Nephron progenitor cell (in vitro differentiated cells): Measurements from ENCODE around the gene RPS15.

ENCODE experiments used
- DNase-seq: peaks from one replicate; pipeline ENCODE4 v3.0.0; 2021
- H3K27ac Mint-ChIP-seq: 2 replicates; pipeline ENCODE4 v1.8.0; 2021; ENCODE audit warnings: mild to moderate bottlenecking, moderate library complexity, mixed read lengths
- H3K27me3 Mint-ChIP-seq: 2 replicates; pipeline ENCODE4 v1.8.0; 2021; ENCODE audit warnings: mild to moderate bottlenecking, low read depth, mixed read lengths; ENCODE audit not compliant: poor library complexity
- H3K36me3 Mint-ChIP-seq: 2 replicates; pipeline ENCODE4 v1.8.0; 2021; ENCODE audit warnings: low read depth, mixed read lengths
- H3K4me1 Mint-ChIP-seq: 2 replicates; pipeline ENCODE4 v1.8.0; 2021; ENCODE audit warnings: mixed read lengths
- H3K4me3 Mint-ChIP-seq: 2 replicates; pipeline ENCODE4 v1.8.0; 2021; ENCODE audit warnings: mild to moderate bottlenecking, moderate library complexity, mixed read lengths
- H3K9me3 Mint-ChIP-seq: 2 replicates; pipeline ENCODE4 v1.8.0; 2021; ENCODE audit warnings: mild to moderate bottlenecking, moderate library complexity, mixed read lengths
- TF ChIP-seq, protein P1 (sequence below): fragments of 200-600 bp; sonication (generic); IDR thresholded peaks from 2 replicates; pipeline ENCODE4 v1.5.0; 2021; ENCODE audit warnings: antibody characterized with exemption

RPS15 gene

DNA sequence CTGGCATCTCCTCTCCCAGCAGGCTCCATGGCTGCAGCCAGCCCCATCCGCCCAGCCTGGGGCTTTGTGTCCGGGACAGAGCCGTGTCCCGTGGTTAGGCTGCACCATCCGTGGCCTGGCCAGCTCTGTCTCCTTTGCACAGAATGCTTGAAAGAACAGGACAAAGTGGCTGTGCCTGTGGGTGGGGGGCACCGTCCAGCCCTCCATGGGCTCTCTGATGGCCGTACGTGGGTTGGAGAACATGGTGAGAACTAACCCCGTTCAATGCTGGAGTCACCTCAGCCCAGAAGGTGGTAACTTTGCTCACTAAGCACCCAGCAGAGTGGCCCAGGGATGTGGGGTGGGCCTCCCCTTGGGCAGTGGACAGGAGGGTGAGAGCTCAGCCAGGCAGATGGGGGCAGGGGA is 2.8 kb downstream of the RPS15 start:
- DNase-seq: no peak
- Mint-ChIP-seq H3K4me3 (peak overlapping the region; percentile 97), H3K27me3 (peaks cover 24% of the 10 kb centered on the region), H3K36me3 (peaks cover 24% of the 10 kb centered on the region), H3K27ac (no peak overlapping the region), H3K9me3 (no peaks in the 10 kb centered on the region), H3K4me1 (peaks cover 37% of the 10 kb centered on the region)
- TF ChIP-seq, protein P1, sequence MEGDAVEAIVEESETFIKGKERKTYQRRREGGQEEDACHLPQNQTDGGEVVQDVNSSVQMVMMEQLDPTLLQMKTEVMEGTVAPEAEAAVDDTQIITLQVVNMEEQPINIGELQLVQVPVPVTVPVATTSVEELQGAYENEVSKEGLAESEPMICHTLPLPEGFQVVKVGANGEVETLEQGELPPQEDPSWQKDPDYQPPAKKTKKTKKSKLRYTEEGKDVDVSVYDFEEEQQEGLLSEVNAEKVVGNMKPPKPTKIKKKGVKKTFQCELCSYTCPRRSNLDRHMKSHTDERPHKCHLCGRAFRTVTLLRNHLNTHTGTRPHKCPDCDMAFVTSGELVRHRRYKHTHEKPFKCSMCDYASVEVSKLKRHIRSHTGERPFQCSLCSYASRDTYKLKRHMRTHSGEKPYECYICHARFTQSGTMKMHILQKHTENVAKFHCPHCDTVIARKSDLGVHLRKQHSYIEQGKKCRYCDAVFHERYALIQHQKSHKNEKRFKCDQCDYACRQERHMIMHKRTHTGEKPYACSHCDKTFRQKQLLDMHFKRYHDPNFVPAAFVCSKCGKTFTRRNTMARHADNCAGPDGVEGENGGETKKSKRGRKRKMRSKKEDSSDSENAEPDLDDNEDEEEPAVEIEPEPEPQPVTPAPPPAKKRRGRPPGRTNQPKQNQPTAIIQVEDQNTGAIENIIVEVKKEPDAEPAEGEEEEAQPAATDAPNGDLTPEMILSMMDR: no peak

- DNase-seq: no peak
- Mint-ChIP-seq H3K4me3 (peak overlapping the region; percentile 18), H3K27me3 (peaks cover 28% of the 10 kb centered on the region), H3K36me3 (peaks cover 24% of the 10 kb centered on the region), H3K9me3 (no peaks in the 10 kb centered on the region), H3K4me1 (peaks cover 32% of the 10 kb centered on the region), H3K27ac (no peak overlapping the region)
- TF ChIP-seq, protein P1: no peak
These were observed 3.7 kb downstream of the RPS15 start for GRCh38 chr19:1441677-1442438.

- Mint-ChIP-seq H3K4me3 (peak overlapping the region; percentile 58), H3K9me3 (no peaks in the 10 kb centered on the region)
- TF ChIP-seq, protein P1: peak; percentile 90
These were observed 7.2 kb downstream of the RPS15 start for GRCh38 chr19:1445185-1445931.

GRCh38 chr19:1445932-1446712 is 7.9 kb downstream of the RPS15 start:
- H3K27ac Mint-ChIP-seq: no peak overlapping the region
- H3K27me3 Mint-ChIP-seq: peaks cover 70% of the 10 kb centered on the region
- peak overlapping the region; percentile 11 for H3K4me3 Mint-ChIP-seq
- no peaks in the 10 kb centered on the region for H3K9me3 Mint-ChIP-seq
- peaks cover 15% of the 10 kb centered on the region for H3K4me1 Mint-ChIP-seq
- peak; percentile 77 for DNase-seq
- TF ChIP-seq, protein P1: no peak
- H3K36me3 Mint-ChIP-seq: peaks cover 18% of the 10 kb centered on the region

More at GRCh38 chr19:1445185-1445931, 7.2 kb downstream of the RPS15 start:
- peaks cover 24% of the 10 kb centered on the region for H3K36me3 Mint-ChIP-seq
- peaks cover 17% of the 10 kb centered on the region for H3K4me1 Mint-ChIP-seq
- H3K27me3 Mint-ChIP-seq: peaks cover 63% of the 10 kb centered on the region
- peak; percentile 85 for DNase-seq
- H3K27ac Mint-ChIP-seq: no peak overlapping the region

GRCh38 chr19:1446713-1447481 is 8.7 kb downstream of the RPS15 start:
- H3K36me3 Mint-ChIP-seq: peaks cover 11% of the 10 kb centered on the region
- peaks cover 78% of the 10 kb centered on the region for H3K27me3 Mint-ChIP-seq
- peak overlapping the region; percentile 64 for H3K4me3 Mint-ChIP-seq
- peak; percentile 78 for DNase-seq
- no peaks in the 10 kb centered on the region for H3K9me3 Mint-ChIP-seq
- TF ChIP-seq, protein P1: no peak
- peaks cover 10% of the 10 kb centered on the region for H3K4me1 Mint-ChIP-seq
- H3K27ac Mint-ChIP-seq: no peak overlapping the region
